Measurements from ENCODE around the gene SLC22A13.

SLC22A13 gene

DNA sequence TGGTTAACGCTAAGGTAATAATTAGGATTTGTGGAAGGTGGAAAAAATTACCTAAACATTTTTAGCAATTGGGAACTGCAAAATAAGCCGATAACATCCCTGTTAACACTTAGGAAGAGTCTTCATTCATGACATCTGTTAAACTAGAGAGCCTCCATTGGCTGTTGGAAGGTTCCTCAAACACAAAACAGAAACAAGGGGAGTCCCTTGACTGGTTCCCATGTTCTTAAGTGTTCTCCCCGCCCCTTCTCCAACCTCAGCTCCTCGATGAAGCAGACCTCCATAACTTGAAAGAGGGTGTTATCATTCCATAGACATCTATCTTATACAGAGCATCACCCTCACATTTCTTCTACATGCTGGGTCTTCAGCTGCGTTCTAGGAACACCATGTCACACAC lies 2.5 kb downstream of the SLC22A13 start:
- Histone ChIP-seq H3K36me3 (ENCODE audit: insufficient read depth, low read length) (no peaks in the 10 kb centered on the region), H3K4me3 (ENCODE audit: low read depth, low read length, poor library complexity, severe bottlenecking) (no peak overlapping the region), H3K27me3 (ENCODE audit: insufficient read depth, low read length) (no peaks in the 10 kb centered on the region), H3K79me2 (ENCODE audit: insufficient read depth, low read length) (no peaks in the 10 kb centered on the region), H3K9me3 (ENCODE audit: low read length) (no peaks in the 10 kb centered on the region), H3K4me1 (ENCODE audit: insufficient read depth, low read length, severe bottlenecking) (peaks cover 14% of the 10 kb centered on the region), H3K9me2 (ENCODE audit: low read depth, low read length) (no peaks in the 10 kb centered on the region), H4K20me1 (ENCODE audit: insufficient read depth, low read length) (no peaks in the 10 kb centered on the region), H3K4me2 (ENCODE audit: low read length) (no peak overlapping the region), H3K27ac (ENCODE audit: low read depth, low read length, poor library complexity, severe bottlenecking) (no peak overlapping the region), H3K9ac (ENCODE audit: low read length) (no peak overlapping the region), H3F3A (ENCODE audit: insufficient read depth, low read length) (no peaks in the 10 kb centered on the region), H2AFZ (ENCODE audit: low read length) (no peak overlapping the region)
- TF ChIP-seq EZH2 (IDR thresholded peaks at IDR 0.05; ENCODE audit: borderline replicate concordance, low read length), result no peak
- TF ChIP-seq, protein P1, sequence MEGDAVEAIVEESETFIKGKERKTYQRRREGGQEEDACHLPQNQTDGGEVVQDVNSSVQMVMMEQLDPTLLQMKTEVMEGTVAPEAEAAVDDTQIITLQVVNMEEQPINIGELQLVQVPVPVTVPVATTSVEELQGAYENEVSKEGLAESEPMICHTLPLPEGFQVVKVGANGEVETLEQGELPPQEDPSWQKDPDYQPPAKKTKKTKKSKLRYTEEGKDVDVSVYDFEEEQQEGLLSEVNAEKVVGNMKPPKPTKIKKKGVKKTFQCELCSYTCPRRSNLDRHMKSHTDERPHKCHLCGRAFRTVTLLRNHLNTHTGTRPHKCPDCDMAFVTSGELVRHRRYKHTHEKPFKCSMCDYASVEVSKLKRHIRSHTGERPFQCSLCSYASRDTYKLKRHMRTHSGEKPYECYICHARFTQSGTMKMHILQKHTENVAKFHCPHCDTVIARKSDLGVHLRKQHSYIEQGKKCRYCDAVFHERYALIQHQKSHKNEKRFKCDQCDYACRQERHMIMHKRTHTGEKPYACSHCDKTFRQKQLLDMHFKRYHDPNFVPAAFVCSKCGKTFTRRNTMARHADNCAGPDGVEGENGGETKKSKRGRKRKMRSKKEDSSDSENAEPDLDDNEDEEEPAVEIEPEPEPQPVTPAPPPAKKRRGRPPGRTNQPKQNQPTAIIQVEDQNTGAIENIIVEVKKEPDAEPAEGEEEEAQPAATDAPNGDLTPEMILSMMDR (IDR thresholded peaks at IDR 0.05; ENCODE audit: low read length), result no peak

DNA sequence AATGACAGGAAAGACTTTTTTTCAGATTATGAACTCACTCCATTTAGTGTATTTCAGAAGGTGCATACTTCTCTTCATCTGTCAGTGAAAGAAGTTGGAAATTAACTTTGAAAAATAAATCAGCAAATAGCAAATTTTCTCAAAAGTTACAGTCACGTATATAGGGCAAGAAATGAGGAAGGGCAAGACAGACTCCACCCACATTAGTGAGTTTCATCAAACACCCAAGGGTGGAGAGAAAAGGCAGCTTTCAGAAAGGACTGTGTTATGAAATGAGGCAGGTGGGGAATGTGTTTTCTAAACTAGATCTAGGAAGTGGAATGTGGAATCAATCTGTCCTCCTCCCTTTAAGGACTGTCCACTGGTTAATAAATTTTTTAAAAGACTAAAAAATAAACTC lies 2.9 kb downstream of the SLC22A13 start:
- Histone ChIP-seq H3K4me3 (ENCODE audit: low read depth, low read length, poor library complexity, severe bottlenecking) (no peak overlapping the region), H3K4me1 (ENCODE audit: insufficient read depth, low read length, severe bottlenecking) (peaks cover 14% of the 10 kb centered on the region), H3K79me2 (ENCODE audit: insufficient read depth, low read length) (no peaks in the 10 kb centered on the region), H4K20me1 (ENCODE audit: insufficient read depth, low read length) (no peaks in the 10 kb centered on the region), H3K27me3 (ENCODE audit: insufficient read depth, low read length) (no peaks in the 10 kb centered on the region), H3K27ac (ENCODE audit: low read depth, low read length, poor library complexity, severe bottlenecking) (no peak overlapping the region), H3K36me3 (ENCODE audit: insufficient read depth, low read length) (no peaks in the 10 kb centered on the region), H3K4me2 (ENCODE audit: low read length) (no peak overlapping the region), H2AFZ (ENCODE audit: low read length) (no peak overlapping the region), H3F3A (ENCODE audit: insufficient read depth, low read length) (no peaks in the 10 kb centered on the region), H3K9me3 (ENCODE audit: low read length) (no peaks in the 10 kb centered on the region), H3K9ac (ENCODE audit: low read length) (no peak overlapping the region), H3K9me2 (ENCODE audit: low read depth, low read length) (no peaks in the 10 kb centered on the region)
- no peak for TF ChIP-seq EZH2 (IDR thresholded peaks at IDR 0.05; ENCODE audit: borderline replicate concordance, low read length)
- TF ChIP-seq, protein P1 (IDR thresholded peaks at IDR 0.05; ENCODE audit: low read length), result no peak

DNA sequence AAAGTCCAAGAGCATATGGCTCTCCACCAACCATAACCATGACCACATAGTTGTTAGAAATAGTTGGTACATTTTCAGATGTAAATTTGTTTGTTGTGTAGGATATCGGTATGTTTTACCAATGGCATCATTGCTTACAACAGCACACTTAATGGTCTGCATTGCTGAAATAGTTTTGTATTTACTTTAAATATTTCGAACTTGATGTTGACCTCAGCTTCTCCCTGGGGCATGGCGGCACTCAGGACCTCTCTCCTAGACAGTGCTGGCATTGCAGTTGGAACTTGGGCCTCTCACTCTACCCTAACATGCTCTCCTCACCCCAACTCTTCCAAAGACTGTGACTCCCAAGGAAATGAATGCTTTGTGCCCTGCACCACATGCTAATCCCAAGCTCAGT lies 5.0 kb downstream of the SLC22A13 start:
- Histone ChIP-seq H2AFZ (ENCODE audit: low read length) (no peak overlapping the region), H3K27me3 (ENCODE audit: insufficient read depth, low read length) (no peaks in the 10 kb centered on the region), H3K79me2 (ENCODE audit: insufficient read depth, low read length) (no peaks in the 10 kb centered on the region), H3K27ac (ENCODE audit: low read depth, low read length, poor library complexity, severe bottlenecking) (no peak overlapping the region), H3K9me2 (ENCODE audit: low read depth, low read length) (no peaks in the 10 kb centered on the region), H3F3A (ENCODE audit: insufficient read depth, low read length) (no peaks in the 10 kb centered on the region), H4K20me1 (ENCODE audit: insufficient read depth, low read length) (no peaks in the 10 kb centered on the region), H3K4me1 (ENCODE audit: insufficient read depth, low read length, severe bottlenecking) (peaks cover 14% of the 10 kb centered on the region), H3K4me2 (ENCODE audit: low read length) (no peak overlapping the region), H3K36me3 (ENCODE audit: insufficient read depth, low read length) (no peaks in the 10 kb centered on the region), H3K9ac (ENCODE audit: low read length) (no peak overlapping the region), H3K4me3 (ENCODE audit: low read depth, low read length, poor library complexity, severe bottlenecking) (no peak overlapping the region), H3K9me3 (ENCODE audit: low read length) (no peaks in the 10 kb centered on the region)
- TF ChIP-seq, protein P1 (IDR thresholded peaks at IDR 0.05; ENCODE audit: low read length), result no peak
- TF ChIP-seq EZH2 (IDR thresholded peaks at IDR 0.05; ENCODE audit: borderline replicate concordance, low read length), result no peak

All from OCI-LY1 (cell line).